Measurements from ENCODE around the gene HELT.

DNA sequence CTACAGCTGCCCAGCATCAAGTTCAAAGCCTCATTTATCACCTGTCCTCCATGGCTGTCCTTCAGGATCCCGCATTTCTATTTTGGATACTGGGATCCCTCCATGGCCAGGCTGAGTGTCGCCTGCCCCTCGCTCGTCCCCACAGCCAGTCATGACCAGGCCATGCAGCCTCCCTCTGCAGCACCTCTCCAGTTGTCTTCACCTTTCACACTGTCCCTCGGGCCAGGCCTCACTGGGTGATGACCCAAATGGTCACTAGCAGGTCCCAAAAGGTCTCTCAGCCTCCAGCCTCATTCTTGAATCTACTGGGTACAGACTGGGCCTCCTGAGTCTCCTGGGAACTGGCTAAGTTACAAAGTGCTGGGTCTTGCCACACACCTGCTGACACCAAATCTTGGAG lies 48.7 kb upstream of the HELT start:
- TF ChIP-seq POLR2A (IDR thresholded peaks at IDR 0.05; ENCODE audit: low read depth, low read length) = no peak
- no peak for TF ChIP-seq POLR2AphosphoS5 (IDR thresholded peaks at IDR 0.05; ENCODE audit: low read depth, low read length)
- no peak for TF ChIP-seq TAF1 (IDR thresholded peaks at IDR 0.05; ENCODE audit: low read depth, low read length)
- TF ChIP-seq SPI1 (IDR thresholded peaks at IDR 0.05; ENCODE audit: low read depth, low read length) = no peak
- TF ChIP-seq POU2F2 (IDR thresholded peaks at IDR 0.05; ENCODE audit: low read depth, low read length) = no peak
